Measurements from ENCODE around the gene SSBP3. TPM values are rescaled to one million over a fixed set of nuclear protein-coding genes. Genes with fewer than 3 reads are reported as not detected.

Gene SSBP3
- polyA plus RNA-seq, 1 of the 3 experiments (the other 2 are of a cell fraction) = 26.2 TPM

- TF ChIP-seq USF2 (IDR thresholded peaks at IDR 0.05; ENCODE audit: borderline replicate concordance, low read depth, low read length) (no peak), MEF2A (IDR thresholded peaks at IDR 0.05; ENCODE audit: borderline replicate concordance, low read depth) (no peak), RCOR1 (IDR thresholded peaks at IDR 0.05; ENCODE audit: low read length) (peak; percentile 87), SIN3A (IDR thresholded peaks at IDR 0.05; ENCODE audit: borderline replicate concordance, low read depth, low read length) (no peak), IRF3 (IDR thresholded peaks at IDR 0.05; ENCODE audit: low read depth, low read length) (no peak), TEAD4 (IDR thresholded peaks at IDR 0.05; ENCODE audit: borderline replicate concordance, insufficient read depth) (no peak), CHD2 (IDR thresholded peaks at IDR 0.05; ENCODE audit: low read length, partially characterized antibody) (peak; percentile 52), RXRA (IDR thresholded peaks at IDR 0.05; ENCODE audit: borderline replicate concordance, low read depth) (no peak), YY1 (IDR thresholded peaks at IDR 0.05; ENCODE audit: low read depth) (no peak)
These were observed 52.2 kb downstream of the SSBP3 start (continued) for GRCh38 chr1:54353959-54354358.

- Histone ChIP-seq H3K27ac (ENCODE audit: low read depth in 2 of 2, low read length in 1 of 2) (no peak overlapping the region; a peak in 1 of 4 replicates), H3K9me3 (no peaks in the 10 kb centered on the region), H3K4me3 (ENCODE audit: low read depth in 2 of 2, low read length in 1 of 2) (no peak overlapping the region), H3F3A (replicated peaks; ENCODE audit: insufficient read depth) (no peaks in the 10 kb centered on the region), H3K36me3 (replicated peaks in 1 of 2; ENCODE audit: control insufficient read depth in 1 of 2, insufficient read depth in 2 of 2, low read length in 1 of 2) (peaks cover 0 to under 1% of the 10 kb centered on the region in 2 experiments), H3K4me2 (no peak overlapping the region), H4K20me1 (ENCODE audit: insufficient read depth) (peaks cover 34% of the 10 kb centered on the region), H3K79me2 (ENCODE audit: insufficient read depth) (0 out of 2 replicates have a peak, but pooled peaks cover 5% of the 10 kb centered on the region), H2AFZ (ENCODE audit: low read depth) (no peak overlapping the region), H3K4me1 (ENCODE audit: control insufficient read depth in 1 of 2, insufficient read depth in 2 of 2, low read depth in 1 of 2, low read length in 1 of 2) (peaks cover 0 to 57% of the 10 kb centered on the region in 2 experiments; a peak in 2 of 4 replicates), H3K9me2 (no peaks in the 10 kb centered on the region), H3K9ac (no peak overlapping the region), H3K27me3 (ENCODE audit: insufficient read depth) (no peaks in the 10 kb centered on the region)
- TF ChIP-seq PBX3 (IDR thresholded peaks at IDR 0.05) (no peak), USF1 (IDR thresholded peaks at IDR 0.05; ENCODE audit: borderline replicate concordance, low read depth) (no peak), ZBTB33 (IDR thresholded peaks at IDR 0.05; ENCODE audit: borderline replicate concordance, low read depth) (no peak), EZH2phosphoT487 (IDR thresholded peaks at IDR 0.05; ENCODE audit: borderline replicate concordance, low read depth) (no peak), REST (IDR thresholded peaks at IDR 0.05; ENCODE audit: low read depth, low read length) (no peak), CHD2 (IDR thresholded peaks at IDR 0.05; ENCODE audit: low read length, partially characterized antibody) (no peak), YY1 (IDR thresholded peaks at IDR 0.05; ENCODE audit: low read depth) (no peak), MAX (IDR thresholded peaks at IDR 0.05; ENCODE audit: low read depth) (no peak), TAF1 (IDR thresholded peaks at IDR 0.05; ENCODE audit: borderline replicate concordance, low read depth, low read length) (no peak)
- ChIA-PET CTCF (interaction anchor here (0.9 to 1.3 kb wide), 2 partner anchors 10 to 55 kb away, joined by 3 read pairs; no protein-coding TSS in a partner anchor), POLR2A (no interaction called here)
- 93% methylated on average over 17 of the region's 17 CpGs for WGBS (ENCODE audit: low lambda C conversion rate)
- no peak for DNase-seq
These were observed 53.4 kb downstream of the SSBP3 start for GRCh38 chr1:54352755-54353154.
